Measurements from ENCODE around the gene ARHGEF19. TPM values are rescaled to one million over a fixed set of nuclear protein-coding genes. Genes with fewer than 3 reads are reported as not detected.

The ARHGEF19 gene
- total and polyA plus RNA-seq, 2 experiments from 2014 or later = 8.6 to 14.2 TPM

DNA sequence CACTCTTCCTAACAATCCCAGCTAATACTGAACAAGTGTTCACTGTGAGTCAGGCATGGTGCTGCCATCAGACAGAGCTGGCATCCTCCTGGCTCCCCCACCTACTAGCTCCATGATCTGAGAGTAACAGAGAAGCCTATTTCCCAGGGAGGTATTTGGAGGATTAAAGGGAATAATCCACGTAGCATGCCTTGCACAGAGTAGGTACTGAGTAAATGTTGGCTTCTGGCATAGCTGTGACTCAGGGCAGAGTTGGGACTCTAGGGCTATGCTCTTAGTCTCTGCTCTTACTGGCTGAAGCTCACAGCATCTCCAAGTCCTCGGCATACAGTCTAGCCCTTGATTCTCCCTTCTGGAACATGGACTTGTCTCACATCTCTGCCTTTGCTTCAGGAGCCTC lies 8.2 kb downstream of the ARHGEF19 start:
- no peak overlapping the region for H3K4me2 ChIP-seq (ENCODE audit: unreplicated experiment)
- 0 out of 2 replicates have a peak, but pooled peaks cover 4% of the 10 kb centered on the region for H3K4me1 ChIP-seq (ENCODE audit: insufficient read depth)
- H4K20me1 ChIP-seq (ENCODE audit: insufficient read depth) = no peaks in the 10 kb centered on the region
- no peaks in the 10 kb centered on the region for H3K27me3 ChIP-seq (replicated peaks; ENCODE audit: insufficient read depth)
- in situ Hi-C loops (cut with MboI) = no loop called here
- H3K79me2 ChIP-seq (ENCODE audit: insufficient read depth) = no peaks in the 10 kb centered on the region
- WGBS, 2 experiments (ENCODE audit: low coverage in 1 of 2, low lambda C conversion rate in 2 of 2, missing lambda C conversion rate in 2 of 2) = 91 to 98% methylated on average over 2 of the region's 2 CpGs
- no peaks in the 10 kb centered on the region for H3F3A ChIP-seq (ENCODE audit: insufficient read depth)
- H2AFZ ChIP-seq = no peak overlapping the region
- H3K36me3 ChIP-seq (ENCODE audit: low read depth) = no peaks in the 10 kb centered on the region
- H3K9ac ChIP-seq = no peak overlapping the region
- TF ChIP-seq EZH2 (IDR thresholded peaks at IDR 0.05; ENCODE audit: insufficient read depth, poor library complexity, severe bottlenecking) = no peak
- TF ChIP-seq EZH2phosphoT487 (IDR thresholded peaks at IDR 0.05; ENCODE audit: insufficient read depth, low read depth) = no peak
- H3K27ac ChIP-seq = no peak overlapping the region
- H3K9me2 ChIP-seq (ENCODE audit: insufficient read depth) = no peaks in the 10 kb centered on the region
- no peaks in the 10 kb centered on the region for H3K9me3 ChIP-seq (ENCODE audit: low read depth)
- DNase-seq = no peak
- no peak overlapping the region for H3K4me3 ChIP-seq

GRCh38 chr1:16203550-16203949 lies 8.9 kb downstream of the ARHGEF19 start:
- H3K27ac ChIP-seq = no peak overlapping the region
- no peak overlapping the region for H2AFZ ChIP-seq
- H3F3A ChIP-seq (ENCODE audit: insufficient read depth) = no peaks in the 10 kb centered on the region
- no peak overlapping the region for H3K4me3 ChIP-seq
- TF ChIP-seq EZH2 (IDR thresholded peaks at IDR 0.05; ENCODE audit: insufficient read depth, poor library complexity, severe bottlenecking) (no peak), EZH2phosphoT487 (IDR thresholded peaks at IDR 0.05; ENCODE audit: insufficient read depth, low read depth) (no peak)
- H3K4me1 ChIP-seq (ENCODE audit: insufficient read depth) = 0 out of 2 replicates have a peak, but pooled peaks cover 4% of the 10 kb centered on the region
- no peak for DNase-seq
- no peaks in the 10 kb centered on the region for H3K27me3 ChIP-seq (replicated peaks; ENCODE audit: insufficient read depth)
- H3K9me3 ChIP-seq (ENCODE audit: low read depth) = no peaks in the 10 kb centered on the region
- in situ Hi-C loops (cut with MboI) = no loop called here
- no peaks in the 10 kb centered on the region for H4K20me1 ChIP-seq (ENCODE audit: insufficient read depth)
- H3K36me3 ChIP-seq (ENCODE audit: low read depth) = no peaks in the 10 kb centered on the region
- no peak overlapping the region for H3K9ac ChIP-seq
- no peaks in the 10 kb centered on the region for H3K79me2 ChIP-seq (ENCODE audit: insufficient read depth)
- 84 to 86% methylated on average over 3 of the region's 3 CpGs for WGBS, 2 experiments (ENCODE audit: low coverage in 1 of 2, low lambda C conversion rate in 2 of 2, missing lambda C conversion rate in 2 of 2)
- no peaks in the 10 kb centered on the region for H3K9me2 ChIP-seq (ENCODE audit: insufficient read depth)
- no peak overlapping the region for H3K4me2 ChIP-seq (ENCODE audit: unreplicated experiment)

- H3K27ac ChIP-seq = no peak overlapping the region
- TF ChIP-seq EZH2 (IDR thresholded peaks at IDR 0.05; ENCODE audit: insufficient read depth, poor library complexity, severe bottlenecking) = no peak
- no peak for TF ChIP-seq EZH2phosphoT487 (IDR thresholded peaks at IDR 0.05; ENCODE audit: insufficient read depth, low read depth)
- H3F3A ChIP-seq (ENCODE audit: insufficient read depth) = no peaks in the 10 kb centered on the region
- H2AFZ ChIP-seq = no peak overlapping the region
- H3K9me2 ChIP-seq (ENCODE audit: insufficient read depth) = no peaks in the 10 kb centered on the region
- H3K9me3 ChIP-seq (ENCODE audit: low read depth) = no peaks in the 10 kb centered on the region
- no peak overlapping the region for H3K9ac ChIP-seq
- H3K4me3 ChIP-seq = no peak overlapping the region
- 88 to 93% methylated on average over 24 of the region's 24 CpGs for WGBS, 2 experiments (ENCODE audit: low coverage in 1 of 2, low lambda C conversion rate in 2 of 2, missing lambda C conversion rate in 2 of 2)
- H3K4me2 ChIP-seq (ENCODE audit: unreplicated experiment) = no peak overlapping the region
- 0 out of 2 replicates have a peak, but pooled peaks cover 4% of the 10 kb centered on the region for H3K4me1 ChIP-seq (ENCODE audit: insufficient read depth)
- no peak for DNase-seq
- no peaks in the 10 kb centered on the region for H3K27me3 ChIP-seq (replicated peaks; ENCODE audit: insufficient read depth)
- in situ Hi-C loops (cut with MboI) = no loop called here
- no peaks in the 10 kb centered on the region for H3K79me2 ChIP-seq (ENCODE audit: insufficient read depth)
- H3K36me3 ChIP-seq (ENCODE audit: low read depth) = no peaks in the 10 kb centered on the region
- H4K20me1 ChIP-seq (ENCODE audit: insufficient read depth) = no peaks in the 10 kb centered on the region
Measured at GRCh38 chr1:16202281-16203210, 9.9 kb downstream of the ARHGEF19 start.

- Histone ChIP-seq H3K27me3 (replicated peaks; ENCODE audit: insufficient read depth) (no peaks in the 10 kb centered on the region), H3K27ac (no peak overlapping the region), H3K4me1 (ENCODE audit: insufficient read depth) (no peaks in the 10 kb centered on the region), H3K9me3 (ENCODE audit: low read depth) (no peaks in the 10 kb centered on the region), H3K36me3 (ENCODE audit: low read depth) (no peaks in the 10 kb centered on the region), H2AFZ (no peak overlapping the region), H3K4me3 (no peak overlapping the region), H3K4me2 (ENCODE audit: unreplicated experiment) (no peak overlapping the region), H3K9ac (no peak overlapping the region), H3K9me2 (ENCODE audit: insufficient read depth) (no peaks in the 10 kb centered on the region), H3F3A (ENCODE audit: insufficient read depth) (no peaks in the 10 kb centered on the region; the same call in 1 of the 2 replicates), H4K20me1 (ENCODE audit: insufficient read depth) (no peaks in the 10 kb centered on the region), H3K79me2 (ENCODE audit: insufficient read depth) (no peaks in the 10 kb centered on the region)
- 91 to 94% methylated on average over 4 of the region's 4 CpGs for WGBS, 2 experiments (ENCODE audit: low coverage in 1 of 2, low lambda C conversion rate in 2 of 2, missing lambda C conversion rate in 2 of 2)
- in situ Hi-C loops (cut with MboI) = no loop called here
- TF ChIP-seq EZH2 (IDR thresholded peaks at IDR 0.05; ENCODE audit: insufficient read depth, poor library complexity, severe bottlenecking) (no peak), EZH2phosphoT487 (IDR thresholded peaks at IDR 0.05; ENCODE audit: insufficient read depth, low read depth) (no peak)
- DNase-seq = no peak
Measured at GRCh38 chr1:16199700-16200099, 12.8 kb downstream of the ARHGEF19 start.

Measured in GM23248 (cell line).